ENCODE results near the gene CES2. TPM values are rescaled to one million over a fixed set of nuclear protein-coding genes. Genes with fewer than 3 reads are reported as not detected.
A peak's percentile ranks its signal among the peaks of the same experiment; 100 is the strongest.

Gene CES2
- total RNA-seq, 1 experiment from 2014 or later: 37.6 TPM

DNA sequence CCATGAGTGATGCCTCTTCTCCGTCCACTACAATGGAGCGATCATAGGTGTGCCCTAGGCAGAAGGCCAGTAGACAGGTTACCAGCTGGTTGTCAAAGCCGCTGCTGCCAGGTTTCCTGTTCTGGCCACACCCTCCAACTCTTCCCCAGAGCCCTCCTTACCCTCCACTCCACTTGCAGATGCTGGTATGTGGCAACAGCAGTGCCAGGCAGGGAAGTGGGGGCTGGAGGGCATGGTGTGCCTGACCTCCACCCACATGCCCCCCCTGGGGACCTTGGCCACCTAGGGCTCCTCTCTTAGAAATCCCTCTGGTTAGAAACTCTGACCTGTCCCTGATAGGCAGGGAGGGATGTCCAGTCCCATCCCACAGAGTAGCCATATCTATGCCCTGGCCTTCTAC is 11.4 kb upstream of the CES2 start:
- peaks cover 28% of the 10 kb centered on the region for H3K27me3 ChIP-seq (replicated peaks; ENCODE audit: insufficient read depth, low read depth, low read length, poor library complexity)
- no peak for DNase-seq (ENCODE audit: low spot score)
- peaks cover 7% of the 10 kb centered on the region for H3K4me1 ChIP-seq (ENCODE audit: insufficient read depth, low read length, poor library complexity, severe bottlenecking)
- H3K4me3 ChIP-seq (ENCODE audit: low read depth, low read length, poor library complexity, severe bottlenecking): no peak overlapping the region
- no TSS peak for BruUV-seq (replicated peaks)
- H3K36me3 ChIP-seq (ENCODE audit: insufficient read depth, low read length, poor library complexity, severe bottlenecking): no peaks in the 10 kb centered on the region
- POLR2A ChIA-PET (ENCODE audit: low non-redundant PET): no interaction called here
- no peak overlapping the region for H3K27ac ChIP-seq (ENCODE audit: low read depth, low read length, poor library complexity, severe bottlenecking)
- H3K9me3 ChIP-seq (ENCODE audit: low read depth, low read length, poor library complexity, severe bottlenecking): no peaks in the 10 kb centered on the region
- CTCF ChIA-PET: no interaction called here
- intact Hi-C loops (cut with micrococcal nuclease; ENCODE audit: unreplicated experiment): no loop called here
- no peak for TF ChIP-seq EZH2 (IDR thresholded peaks at IDR 0.05; ENCODE audit: borderline replicate concordance, low read depth, low read length, poor library complexity, severe bottlenecking)
- TF ChIP-seq CTCF (conservative IDR thresholded peaks at IDR 0.05; ENCODE audit: low read depth, low read length): no peak

DNA sequence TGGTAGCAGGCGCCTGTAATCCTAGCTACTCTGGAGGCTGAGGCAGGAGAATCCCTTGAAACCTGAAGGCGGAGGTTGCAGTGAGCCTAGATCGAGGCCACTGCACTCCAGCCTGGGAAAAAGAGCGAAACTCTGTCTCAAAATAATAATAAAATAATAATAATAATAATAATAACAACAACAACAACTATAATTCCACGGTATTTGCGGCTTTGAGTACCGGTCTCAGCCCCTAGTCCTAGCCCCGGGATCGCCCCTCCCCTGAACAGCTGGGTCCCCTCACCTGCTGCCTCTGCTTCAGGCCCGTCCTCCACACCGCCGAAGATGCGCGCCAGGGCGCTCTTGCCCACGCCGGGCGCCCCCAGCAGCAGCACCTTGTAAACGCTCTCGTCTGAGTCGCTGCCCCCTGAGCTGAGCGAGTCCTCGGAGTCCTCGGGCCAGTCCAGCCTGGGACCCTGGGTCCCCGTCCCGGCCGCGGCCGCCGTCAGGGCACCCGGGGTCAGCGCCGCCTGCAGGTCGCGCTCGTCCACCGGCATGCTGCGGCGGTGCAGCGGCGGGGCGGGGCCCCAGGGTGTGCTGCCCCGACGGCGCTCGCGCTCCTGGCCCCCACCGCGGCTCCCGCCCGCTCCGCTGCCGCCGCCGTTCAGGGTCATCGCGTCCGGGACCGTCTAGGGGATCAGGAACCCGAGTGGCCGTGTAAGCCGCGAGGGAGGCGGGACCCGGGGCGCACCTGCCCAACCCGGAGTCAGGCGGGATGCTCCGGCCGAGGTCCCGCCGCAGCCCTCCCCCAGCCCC is 10.6 kb upstream of the CES2 start:
- Histone ChIP-seq H3K36me3 (ENCODE audit: insufficient read depth, low read length, poor library complexity, severe bottlenecking) (no peaks in the 10 kb centered on the region), H3K4me3 (ENCODE audit: low read depth, low read length, poor library complexity, severe bottlenecking) (peak overlapping the region; percentile 25), H3K27ac (ENCODE audit: low read depth, low read length, poor library complexity, severe bottlenecking) (no peak overlapping the region), H3K27me3 (replicated peaks; ENCODE audit: insufficient read depth, low read depth, low read length, poor library complexity) (peaks cover 28% of the 10 kb centered on the region), H3K9me3 (ENCODE audit: low read depth, low read length, poor library complexity, severe bottlenecking) (no peaks in the 10 kb centered on the region), H3K4me1 (ENCODE audit: insufficient read depth, low read length, poor library complexity, severe bottlenecking) (peaks cover 7% of the 10 kb centered on the region)
- no TSS peak for BruUV-seq (replicated peaks)
- CTCF ChIA-PET: no interaction called here
- TF ChIP-seq CTCF (conservative IDR thresholded peaks at IDR 0.05; ENCODE audit: low read depth, low read length) (0 out of 2 replicates have a peak, but pooled peaks have one; percentile 16), EZH2 (IDR thresholded peaks at IDR 0.05; ENCODE audit: borderline replicate concordance, low read depth, low read length, poor library complexity, severe bottlenecking) (no peak)
- no peak for DNase-seq (ENCODE audit: low spot score)
- intact Hi-C loops (cut with micrococcal nuclease; ENCODE audit: unreplicated experiment): no loop called here
- POLR2A ChIA-PET (ENCODE audit: low non-redundant PET): no interaction called here

GRCh38 chr16:66925322-66925840 is 9.9 kb upstream of the CES2 start, which contains the start of gene RRAD:
Gene RRAD (minus strand): TSS chr16:66925535. CDS start chr16:66925179, 356 bp downstream.
- intact Hi-C loops (cut with micrococcal nuclease; ENCODE audit: unreplicated experiment): no loop called here
- no peak for DNase-seq (ENCODE audit: low spot score)
- no peaks in the 10 kb centered on the region for H3K36me3 ChIP-seq (ENCODE audit: insufficient read depth, low read length, poor library complexity, severe bottlenecking)
- no peaks in the 10 kb centered on the region for H3K9me3 ChIP-seq (ENCODE audit: low read depth, low read length, poor library complexity, severe bottlenecking)
- no TSS peak for BruUV-seq (replicated peaks)
- peak; percentile 75 for TF ChIP-seq EZH2 (IDR thresholded peaks at IDR 0.05; ENCODE audit: borderline replicate concordance, low read depth, low read length, poor library complexity, severe bottlenecking)
- TF ChIP-seq CTCF (conservative IDR thresholded peaks at IDR 0.05; ENCODE audit: low read depth, low read length): no peak
- H3K4me1 ChIP-seq (ENCODE audit: insufficient read depth, low read length, poor library complexity, severe bottlenecking): peaks cover 7% of the 10 kb centered on the region
- H3K4me3 ChIP-seq (ENCODE audit: low read depth, low read length, poor library complexity, severe bottlenecking): peak within 1 kb of the TSS; percentile 25
- ChIA-PET POLR2A (ENCODE audit: low non-redundant PET) (no interaction called here), CTCF (no interaction called here)
- no peak within 1 kb of the TSS for H3K27ac ChIP-seq (ENCODE audit: low read depth, low read length, poor library complexity, severe bottlenecking)
- H3K27me3 ChIP-seq (replicated peaks; ENCODE audit: insufficient read depth, low read depth, low read length, poor library complexity): peaks cover 28% of the 10 kb centered on the region

Measured in A673 (cell line).